ENCODE results near the gene DHODH.

DHODH gene

GRCh38 chr16:72043058-72043457, 34.5 kb downstream of the DHODH start:
- Histone ChIP-seq H3K27ac (ENCODE audit: extremely low read depth, low read depth, low read length) (no peak overlapping the region), H3K4me1 (ENCODE audit: control insufficient read depth, insufficient read depth, low read length) (no peaks in the 10 kb centered on the region), H3K4me3 (ENCODE audit: low read depth, low read length) (no peak overlapping the region), H3K9me3 (ENCODE audit: control insufficient read depth, insufficient read depth, low read depth, low read length) (no peaks in the 10 kb centered on the region), H3K36me3 (ENCODE audit: control insufficient read depth in 2 of 2, insufficient read depth in 1 of 2, low read length in 2 of 2) (no peaks in the 10 kb centered on the region)
- POLR2A ChIA-PET, result no interaction called here
- CTCF ChIA-PET, result interaction anchor here (1.3 kb wide), 1 partner anchor 52 kb away, joined by 3 read pairs; no protein-coding TSS in a partner anchor
- TF ChIP-seq SETDB1 (IDR thresholded peaks at IDR 0.05; ENCODE audit: insufficient read length, low read length), result no peak
- TF ChIP-seq ZNF416 (tag by site-specific recombination; IDR thresholded peaks at IDR 0.05), result no peak
- TF ChIP-seq, protein P1, sequence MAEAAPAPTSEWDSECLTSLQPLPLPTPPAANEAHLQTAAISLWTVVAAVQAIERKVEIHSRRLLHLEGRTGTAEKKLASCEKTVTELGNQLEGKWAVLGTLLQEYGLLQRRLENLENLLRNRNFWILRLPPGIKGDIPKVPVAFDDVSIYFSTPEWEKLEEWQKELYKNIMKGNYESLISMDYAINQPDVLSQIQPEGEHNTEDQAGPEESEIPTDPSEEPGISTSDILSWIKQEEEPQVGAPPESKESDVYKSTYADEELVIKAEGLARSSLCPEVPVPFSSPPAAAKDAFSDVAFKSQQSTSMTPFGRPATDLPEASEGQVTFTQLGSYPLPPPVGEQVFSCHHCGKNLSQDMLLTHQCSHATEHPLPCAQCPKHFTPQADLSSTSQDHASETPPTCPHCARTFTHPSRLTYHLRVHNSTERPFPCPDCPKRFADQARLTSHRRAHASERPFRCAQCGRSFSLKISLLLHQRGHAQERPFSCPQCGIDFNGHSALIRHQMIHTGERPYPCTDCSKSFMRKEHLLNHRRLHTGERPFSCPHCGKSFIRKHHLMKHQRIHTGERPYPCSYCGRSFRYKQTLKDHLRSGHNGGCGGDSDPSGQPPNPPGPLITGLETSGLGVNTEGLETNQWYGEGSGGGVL (tag by site-specific recombination; IDR thresholded peaks at IDR 0.05), result no peak
- TF ChIP-seq ZNF202 (tag by site-specific recombination; IDR thresholded peaks at IDR 0.05; ENCODE audit: borderline replicate concordance), result no peak
- TF ChIP-seq ZNF629 (tag by site-specific recombination; IDR thresholded peaks at IDR 0.05), result no peak

- Histone ChIP-seq H3K36me3 (ENCODE audit: control insufficient read depth in 2 of 2, insufficient read depth in 1 of 2, low read length in 2 of 2) (no peaks in the 10 kb centered on the region), H3K4me3 (ENCODE audit: low read depth, low read length) (no peak overlapping the region), H3K9me3 (ENCODE audit: control insufficient read depth, insufficient read depth, low read depth, low read length) (no peaks in the 10 kb centered on the region), H3K27ac (ENCODE audit: extremely low read depth, low read depth, low read length) (no peak overlapping the region), H3K4me1 (ENCODE audit: control insufficient read depth, insufficient read depth, low read length) (no peaks in the 10 kb centered on the region)
- ChIA-PET POLR2A (no interaction called here), CTCF (interaction anchor here (1.3 kb wide), 1 partner anchor 51 kb away, joined by 3 read pairs; no protein-coding TSS in a partner anchor)
- TF ChIP-seq ZNF221 (tag by site-specific recombination; IDR thresholded peaks at IDR 0.05; ENCODE audit: borderline replicate concordance), result no peak
Observed at GRCh38 chr16:72043539-72043938, 35.0 kb downstream of the DHODH start.

- ChIA-PET POLR2A (no interaction called here), CTCF (interaction anchor here (1.3 kb wide), 1 partner anchor 51 kb away, joined by 3 read pairs; no protein-coding TSS in a partner anchor)
- Histone ChIP-seq H3K36me3 (ENCODE audit: control insufficient read depth in 2 of 2, insufficient read depth in 1 of 2, low read length in 2 of 2) (no peaks in the 10 kb centered on the region), H3K9me3 (ENCODE audit: control insufficient read depth, insufficient read depth, low read depth, low read length) (no peaks in the 10 kb centered on the region), H3K4me3 (ENCODE audit: low read depth, low read length) (no peak overlapping the region), H3K27ac (ENCODE audit: extremely low read depth, low read depth, low read length) (no peak overlapping the region), H3K4me1 (ENCODE audit: control insufficient read depth, insufficient read depth, low read length) (no peaks in the 10 kb centered on the region)
- TF ChIP-seq ZFP37 (tag by site-specific recombination; IDR thresholded peaks at IDR 0.05), result no peak
Observed at GRCh38 chr16:72044296-72044695, 35.8 kb downstream of the DHODH start.

- Histone ChIP-seq H3K9me3 (ENCODE audit: control insufficient read depth, insufficient read depth, low read depth, low read length) (no peaks in the 10 kb centered on the region), H3K27ac (ENCODE audit: extremely low read depth, low read depth, low read length) (no peak overlapping the region), H3K4me1 (ENCODE audit: control insufficient read depth, insufficient read depth, low read length) (no peaks in the 10 kb centered on the region), H3K4me3 (ENCODE audit: low read depth, low read length) (no peak overlapping the region), H3K36me3 (ENCODE audit: control insufficient read depth in 2 of 2, insufficient read depth in 1 of 2, low read length in 2 of 2) (no peaks in the 10 kb centered on the region)
- POLR2A ChIA-PET, result no interaction called here
- CTCF ChIA-PET, result interaction anchor here (0.6 kb wide), 1 partner anchor 24 kb away, joined by 3 read pairs; no protein-coding TSS in a partner anchor
- TF ChIP-seq ZNF132 (tag by site-specific recombination; IDR thresholded peaks at IDR 0.05; ENCODE audit: borderline replicate concordance), result no peak
- TF ChIP-seq ZFP3 (tag by site-specific recombination; IDR thresholded peaks at IDR 0.05; ENCODE audit: low read depth), result no peak
- TF ChIP-seq ZNF354C (tag by site-specific recombination; IDR thresholded peaks at IDR 0.05; ENCODE audit: borderline replicate concordance, low read depth), result no peak
- TF ChIP-seq ZBTB11 (tag by site-specific recombination; conservative IDR thresholded peaks at IDR 0.05; ENCODE audit: low read depth), result no peak
- no peak for TF ChIP-seq ZNF274 (IDR thresholded peaks at IDR 0.05; ENCODE audit: low read length)
- TF ChIP-seq ZNF274 (tag by site-specific recombination; IDR thresholded peaks at IDR 0.05; ENCODE audit: borderline replicate concordance), result no peak
- no peak for TF ChIP-seq ZNF24 (tag by site-specific recombination; IDR thresholded peaks at IDR 0.05)
- TF ChIP-seq ZNF248 (tag by site-specific recombination; IDR thresholded peaks at IDR 0.05), result no peak
- no peak for TF ChIP-seq ZNF530 (tag by site-specific recombination; IDR thresholded peaks at IDR 0.05; ENCODE audit: low read depth)
- no peak for TF ChIP-seq ZNF792 (tag by site-specific recombination; IDR thresholded peaks at IDR 0.05)
- no peak for TF ChIP-seq ZNF664 (tag by site-specific recombination; IDR thresholded peaks at IDR 0.05)
- no peak for TF ChIP-seq KLF9 (tag by site-specific recombination; IDR thresholded peaks at IDR 0.05; ENCODE audit: low read depth)
- TF ChIP-seq ZNF777 (tag by site-specific recombination; IDR thresholded peaks at IDR 0.05; ENCODE audit: borderline replicate concordance), result no peak
- TF ChIP-seq ZSCAN18 (tag by site-specific recombination; IDR thresholded peaks at IDR 0.05), result no peak
Observed at GRCh38 chr16:72044825-72045359, 36.3 kb downstream of the DHODH start.
